Femur (tissue), 1 donor: Measurements from ENCODE around the gene EEFSEC.
A peak's percentile ranks its signal among the peaks of the same experiment; 100 is the strongest.

Experiments used
- DNase-seq: peaks from one replicate; pipeline ENCODE4 v3.0.0-alpha.2; 2017

The EEFSEC gene

GRCh38 chr3:128320551-128321340 lies 167.5 kb downstream of the EEFSEC start:
- DNase-seq, result peak; percentile 6

- no peak for DNase-seq
Measured at GRCh38 chr3:128321418-128321817, 168.1 kb downstream of the EEFSEC start.

- peak; percentile 35 for DNase-seq
Measured at GRCh38 chr3:128322030-128323022, 169.0 kb downstream of the EEFSEC start.

GRCh38 chr3:128323206-128324081 lies 170.2 kb downstream of the EEFSEC start:
- DNase-seq, result peak; percentile 15

- peak; percentile 9 for DNase-seq
Measured at GRCh38 chr3:128324911-128325592, 171.8 kb downstream of the EEFSEC start.

GRCh38 chr3:128326051-128326823 lies 173.0 kb downstream of the EEFSEC start:
- peak; percentile 5 for DNase-seq

- DNase-seq, result peak; percentile 11
Measured at GRCh38 chr3:128327606-128328031, 174.3 kb downstream of the EEFSEC start.

GRCh38 chr3:128328546-128329458 lies 175.5 kb downstream of the EEFSEC start:
- DNase-seq, result peak; percentile 7

- no peak for DNase-seq
Measured at GRCh38 chr3:128329491-128330213, 176.4 kb downstream of the EEFSEC start.

- no peak for DNase-seq
Measured at GRCh38 chr3:128330214-128330842, 177.0 kb downstream of the EEFSEC start.

- DNase-seq, result no peak
Measured at GRCh38 chr3:128334086-128334645, 180.9 kb downstream of the EEFSEC start.

GRCh38 chr3:128334766-128335165 lies 181.5 kb downstream of the EEFSEC start:
- no peak for DNase-seq

- no peak for DNase-seq
Measured at GRCh38 chr3:128335621-128336296, 182.5 kb downstream of the EEFSEC start.

GRCh38 chr3:128336337-128337156 lies 183.3 kb downstream of the EEFSEC start:
- no peak for DNase-seq

- DNase-seq, result no peak
Measured at GRCh38 chr3:128337305-128337704, 184.0 kb downstream of the EEFSEC start.

- no peak for DNase-seq
Measured at GRCh38 chr3:128338536-128339330, 185.5 kb downstream of the EEFSEC start.
